HG03457 (cell line): ENCODE results near the gene GPAT2.
"Not testable (repeated sequence)": the region's sequence is repeated elsewhere in the genome, so short reads cannot be mapped to it uniquely, and the experiment has no call there.

Experiments
- ATAC-seq: cut with Tn5 transposase; IDR thresholded peaks from one replicate; pipeline ENCODE4 v1.9.1; 2021; ENCODE audit warnings: moderate number of reproducible peaks; ENCODE audit not compliant: unreplicated experiment

GPAT2 gene

GRCh38 chr2:96024336-96025193 lies 10.2 kb downstream of the GPAT2 start:
- ATAC-seq, result no peak

DNA sequence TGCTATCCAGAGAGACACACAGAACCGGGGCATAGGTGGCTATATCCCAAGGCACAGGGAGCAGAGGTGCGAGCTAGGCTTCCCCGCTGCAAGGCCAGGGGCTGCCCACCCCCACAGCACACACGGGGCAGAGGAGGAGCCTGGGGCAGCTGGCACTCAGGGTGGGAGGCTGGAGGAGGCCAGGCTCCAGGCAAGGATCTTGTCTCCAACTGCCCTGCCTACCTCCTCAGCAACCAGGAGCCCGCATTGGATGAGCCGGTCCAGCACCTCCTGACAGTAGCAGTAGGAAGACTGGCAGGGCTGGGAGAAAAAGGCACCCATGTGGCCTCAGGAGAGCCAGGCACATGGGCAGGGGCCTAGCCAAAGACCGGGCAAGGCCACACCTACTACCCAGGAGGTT lies 11.0 kb downstream of the GPAT2 start:
- ATAC-seq, result not testable (repeated sequence)

GRCh38 chr2:96022701-96023447 lies 11.8 kb downstream of the GPAT2 start:
- ATAC-seq, result not testable (repeated sequence)

- not testable (repeated sequence) for ATAC-seq
Observed at GRCh38 chr2:96022126-96022525, 12.6 kb downstream of the GPAT2 start.

DNA sequence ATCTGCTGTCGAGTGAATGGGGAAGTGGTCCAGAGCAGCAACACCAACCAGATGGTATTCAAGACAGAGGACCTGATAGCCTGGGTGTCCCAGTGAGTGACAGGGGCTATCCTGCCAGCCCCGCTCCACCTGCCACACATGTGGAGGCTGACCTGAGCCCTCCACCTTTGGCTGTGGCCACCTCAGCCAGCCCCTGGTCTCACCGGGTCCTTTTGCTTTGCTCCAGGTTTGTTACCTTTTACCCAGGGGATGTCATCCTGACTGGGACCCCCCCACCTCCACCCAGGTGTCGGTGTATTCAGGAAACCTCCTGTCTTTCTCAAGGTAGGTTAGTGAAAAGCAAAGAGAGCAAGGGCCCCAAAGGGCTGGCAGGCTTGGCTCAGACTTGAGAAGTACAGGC lies 13.6 kb downstream of the GPAT2 start:
- not testable (repeated sequence) for ATAC-seq

DNA sequence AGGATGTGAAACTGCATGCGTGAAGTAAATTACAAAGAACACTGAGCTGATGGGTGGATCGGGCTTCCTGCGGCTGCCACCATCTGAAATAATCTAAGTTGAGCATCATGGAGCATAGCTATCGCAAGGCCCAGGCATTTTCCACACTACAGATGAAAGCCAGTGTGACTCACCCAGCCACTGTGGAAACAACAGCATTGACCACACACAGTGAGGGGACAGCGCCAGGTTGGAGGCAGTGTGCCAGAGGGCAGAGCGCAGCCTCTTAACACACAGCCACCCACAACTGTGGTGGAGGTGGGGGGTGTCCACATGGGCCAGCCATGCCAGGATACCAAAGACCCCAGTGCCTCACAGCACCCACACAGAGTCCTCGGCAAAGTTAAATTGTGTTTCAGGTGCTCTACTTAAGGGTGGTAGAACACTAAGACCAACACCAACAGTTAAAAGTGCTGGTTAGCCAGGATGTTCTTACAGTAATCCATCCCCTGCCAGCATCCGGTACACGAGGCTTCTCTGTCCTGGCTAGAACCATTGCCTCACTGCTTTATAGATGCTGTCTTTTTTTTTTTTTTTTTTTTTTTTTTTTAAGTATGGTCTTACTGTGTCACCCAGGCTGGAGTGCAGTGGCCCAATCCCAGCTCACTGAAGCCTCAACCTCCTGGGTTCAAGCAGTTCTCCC lies 14.7 kb downstream of the GPAT2 start:
- ATAC-seq, result not testable (repeated sequence)

DNA sequence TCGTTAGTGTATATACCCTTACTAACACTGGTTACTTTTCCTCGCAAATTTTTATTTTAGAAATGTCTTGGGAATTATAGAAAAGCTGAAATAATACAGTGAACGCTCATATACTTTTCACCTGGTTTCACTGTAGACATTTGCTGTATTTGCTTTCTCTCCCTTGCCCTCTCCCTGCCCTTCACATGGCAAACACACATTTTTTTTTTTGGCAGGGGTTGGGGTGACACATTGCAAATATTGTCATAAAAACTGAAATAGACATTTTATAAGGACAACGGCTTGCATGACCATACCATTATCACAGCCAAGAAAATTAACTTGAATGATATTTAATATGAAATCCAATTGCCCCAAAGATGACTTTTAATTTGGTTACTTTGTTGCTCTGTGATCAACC lies 18.4 kb downstream of the GPAT2 start:
- ATAC-seq, result not testable (repeated sequence)

DNA sequence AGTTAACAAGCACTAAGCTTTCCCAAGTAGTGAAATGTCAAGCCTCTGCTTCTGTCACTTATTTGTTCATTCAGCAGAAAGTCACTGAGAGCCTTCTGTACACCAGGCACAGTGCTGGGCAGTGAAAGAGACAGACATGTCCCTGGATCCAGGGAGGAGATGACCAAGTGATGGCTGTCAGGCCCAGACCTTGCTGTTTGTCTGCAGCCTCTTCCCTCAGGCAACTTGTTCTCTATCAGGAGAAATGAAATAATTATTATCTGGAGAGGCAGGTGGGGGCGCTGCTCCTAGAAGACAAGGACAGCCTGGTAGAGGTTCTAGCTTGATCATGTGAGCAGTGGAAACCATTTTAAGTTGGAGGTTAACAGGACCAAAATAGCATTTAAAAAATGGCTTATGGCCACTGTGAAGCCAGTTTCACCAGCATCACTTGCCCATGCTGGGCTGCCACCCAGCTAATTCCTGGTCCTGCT lies 21.9 kb downstream of the GPAT2 start:
- not testable (repeated sequence) for ATAC-seq

- not testable (repeated sequence) for ATAC-seq
Observed at GRCh38 chr2:96012086-96012791, 22.5 kb downstream of the GPAT2 start.

DNA sequence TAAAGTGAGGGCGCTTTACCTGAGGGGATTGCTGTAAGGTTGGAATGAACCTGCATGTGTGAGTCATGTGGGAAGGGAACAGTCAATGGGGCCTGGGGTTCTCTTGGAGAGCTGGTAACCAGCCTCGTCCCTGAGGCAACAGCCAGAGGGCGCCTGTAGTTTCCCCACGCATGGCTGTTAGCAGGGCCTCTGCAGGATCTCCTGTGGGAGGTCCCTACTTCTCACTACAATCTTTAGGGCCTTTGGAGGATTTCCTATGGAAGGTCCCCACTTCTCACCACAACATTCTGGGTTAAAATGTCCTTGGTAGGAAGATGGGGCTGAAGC lies 23.6 kb downstream of the GPAT2 start:
- peak; percentile 34 for ATAC-seq

GRCh38 chr2:96010320-96011128 lies 24.2 kb downstream of the GPAT2 start:
- ATAC-seq, result peak; percentile 92

DNA sequence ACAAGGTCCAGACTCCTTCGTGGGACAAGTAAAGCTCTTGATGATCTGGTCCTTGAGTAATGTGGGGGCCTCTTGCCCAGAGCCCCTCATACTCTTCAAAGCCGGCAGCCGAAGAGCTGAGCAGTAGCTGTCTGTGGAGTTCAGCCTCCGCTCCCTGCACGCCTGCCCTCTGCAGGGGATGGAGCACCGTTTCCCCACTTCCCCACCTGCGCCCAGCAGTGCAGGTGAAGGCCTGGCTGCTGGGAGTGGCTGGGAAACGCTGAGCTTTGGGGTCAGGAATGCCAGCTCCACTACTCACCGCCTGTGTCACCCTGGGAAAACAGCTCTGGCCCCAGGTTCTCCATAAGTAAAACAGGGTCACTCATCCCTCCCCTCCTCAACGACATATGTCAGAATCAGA lies 24.9 kb downstream of the GPAT2 start:
- not testable (repeated sequence) for ATAC-seq

GRCh38 chr2:96008051-96008450 lies 26.7 kb downstream of the GPAT2 start:
- not testable (repeated sequence) for ATAC-seq

DNA sequence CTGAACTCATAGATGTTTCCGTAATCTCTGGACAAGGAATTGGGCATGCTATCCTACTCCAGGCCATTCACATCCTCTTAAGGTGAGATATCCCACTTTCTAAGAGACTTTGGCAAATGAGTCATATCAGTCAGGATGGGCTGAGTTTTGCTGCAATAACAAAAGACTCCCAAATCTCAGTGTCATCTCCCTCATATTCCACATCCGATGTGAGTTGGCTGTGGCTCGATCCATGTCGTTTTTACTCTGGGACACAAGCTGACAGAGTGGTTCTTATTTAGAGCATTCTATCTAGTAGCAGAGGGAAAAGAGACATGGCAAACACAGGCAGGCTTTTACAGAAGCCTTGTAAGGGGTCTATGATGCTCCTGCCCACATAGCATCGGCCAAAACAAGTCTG lies 28.5 kb downstream of the GPAT2 start:
- ATAC-seq, result not testable (repeated sequence)

DNA sequence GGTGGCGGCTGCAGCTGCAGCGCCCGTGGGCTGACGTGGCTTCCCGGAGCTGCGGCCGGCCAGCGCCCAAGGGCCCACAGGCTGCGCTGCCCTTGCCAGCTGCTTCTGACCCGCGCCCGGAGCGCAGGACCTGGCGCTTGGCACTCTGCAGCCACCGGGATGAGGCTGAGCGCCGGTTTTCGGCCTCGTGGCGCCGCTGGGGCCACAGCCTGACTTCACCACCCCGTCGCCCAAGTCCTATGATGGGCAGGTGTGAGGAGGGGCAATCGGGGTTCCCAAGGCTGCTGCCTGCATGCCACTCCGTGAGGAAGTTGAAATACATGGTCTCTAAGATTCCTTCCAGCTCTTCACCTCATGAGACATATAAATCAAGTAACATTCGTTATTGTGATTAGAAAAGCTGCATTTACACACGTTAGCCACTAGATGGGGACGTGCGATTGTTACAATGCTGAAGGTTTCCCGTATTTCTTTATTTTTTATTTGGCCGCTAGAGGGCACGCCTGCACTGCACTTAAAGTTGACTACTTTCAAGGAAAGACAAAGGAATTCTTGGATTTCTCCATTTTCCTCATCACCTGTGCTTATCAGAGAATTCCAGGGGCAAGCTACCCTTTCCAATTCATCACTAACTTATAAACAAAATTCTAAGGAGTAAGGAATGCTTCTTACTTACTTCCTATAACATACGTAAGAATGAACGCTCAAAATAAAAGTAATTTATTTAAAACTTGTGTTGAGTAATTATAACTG lies 42.0 kb downstream of the GPAT2 start:
- not testable (repeated sequence) for ATAC-seq

GRCh38 chr2:95992102-95992501 lies 42.6 kb downstream of the GPAT2 start:
- ATAC-seq, result peak; percentile 33

- peak; percentile 82 for ATAC-seq
Observed at GRCh38 chr2:95991351-95992094, 43.2 kb downstream of the GPAT2 start, which contains the start of gene ANKRD36C. Gene ANKRD36C, minus strand, starts transcription at chr2:95991824. Its CDS starts 116 bp downstream, at chr2:95991708.

- ATAC-seq, result not testable (repeated sequence)
Observed at GRCh38 chr2:95990884-95991283, 43.8 kb downstream of the GPAT2 start.
